DOHH2 (cell line): ENCODE data around the gene ISL2.
"Not testable (repeated sequence)": the region's sequence is repeated elsewhere in the genome, so short reads cannot be mapped to it uniquely, and the experiment has no call there.

Experiments used
- H3F3A ChIP-seq: fragments of 200-600 bp; sonication (generic), shearing (Covaris generic); 2 replicates; pipeline ENCODE4 v1.6.0; 2016; ENCODE audit warnings: antibody characterized with exemption, mild to moderate bottlenecking; ENCODE audit not compliant: control insufficient read depth, insufficient read depth
- H3K27ac ChIP-seq: fragments of 200-600 bp; sonication (generic); 2 replicates; pipeline ENCODE4 v1.5.1; 2014; ENCODE audit warnings: low read depth, mild to moderate bottlenecking, low read length, moderate library complexity
- H3K27me3 ChIP-seq: fragments of 200-600 bp; sonication (generic); 2 replicates; pipeline ENCODE4 v1.6.1; 2014; ENCODE audit warnings: mild to moderate bottlenecking, low read length, mixed read lengths; ENCODE audit not compliant: control insufficient read depth
- H3K36me3 ChIP-seq: fragments of 200-600 bp; sonication (generic); 2 replicates; pipeline ENCODE4 v1.6.1; 2014; ENCODE audit warnings: mild to moderate bottlenecking, low read length, moderate library complexity, mixed read lengths; ENCODE audit not compliant: control insufficient read depth
- H3K4me1 ChIP-seq: fragments of 200-600 bp; sonication (generic); 2 replicates; pipeline ENCODE4 v1.6.1; 2014; ENCODE audit warnings: mild to moderate bottlenecking, low read length, mixed read lengths; ENCODE audit not compliant: control insufficient read depth
- H3K4me2 ChIP-seq: fragments of 200-600 bp; sonication (generic); 2 replicates; pipeline ENCODE4 v1.6.0; 2014; ENCODE audit warnings: mild to moderate bottlenecking, low read length, moderate library complexity
- H3K4me3 ChIP-seq: fragments of 200-600 bp; sonication (generic); 2 replicates; pipeline ENCODE4 v1.5.1; 2014; ENCODE audit warnings: mild to moderate bottlenecking, low read length, mixed read lengths
- H3K79me2 ChIP-seq: fragments of 200-600 bp; sonication (generic); 2 replicates; pipeline ENCODE4 v1.6.1; 2014; ENCODE audit warnings: mild to moderate bottlenecking, low read length, mixed read lengths; ENCODE audit not compliant: control insufficient read depth
- H3K9me2 ChIP-seq: fragments of 200-600 bp; sonication (generic); replicated peaks from 2 replicates; pipeline ENCODE4 v1.6.1; 2014; ENCODE audit warnings: mild to moderate bottlenecking, low read length, mixed read lengths; ENCODE audit not compliant: control insufficient read depth
- H3K9me3 ChIP-seq: fragments of 200-600 bp; sonication (generic); 2 replicates; pipeline ENCODE4 v1.6.1; 2014; ENCODE audit warnings: antibody characterized with exemption, low read length, mixed read lengths; ENCODE audit not compliant: control insufficient read depth, insufficient read depth
- H4K20me1 ChIP-seq: fragments of 200-600 bp; sonication (generic); 2 replicates; pipeline ENCODE4 v1.6.0; 2014; ENCODE audit warnings: low read depth, mild to moderate bottlenecking, antibody characterized with exemption, low read length, moderate library complexity; ENCODE audit not compliant: control insufficient read depth, insufficient read depth
- CTCF ChIP-seq: fragments of 200-600 bp; sonication (generic); IDR thresholded peaks from one replicate; pipeline ENCODE4 v1.5.1; 2014; ENCODE audit warnings: antibody characterized with exemption, mild to moderate bottlenecking, low read depth, low read length; ENCODE audit not compliant: poor library complexity, severe bottlenecking
- EZH2phosphoT487 ChIP-seq: fragments of 200-600 bp; sonication (generic); IDR thresholded peaks from 2 replicates; pipeline ENCODE4 v1.6.1; 2017; ENCODE audit warnings: borderline replicate concordance, mild to moderate bottlenecking, antibody characterized with exemption, low read length, moderate library complexity, mixed read lengths

ISL2 gene

DNA sequence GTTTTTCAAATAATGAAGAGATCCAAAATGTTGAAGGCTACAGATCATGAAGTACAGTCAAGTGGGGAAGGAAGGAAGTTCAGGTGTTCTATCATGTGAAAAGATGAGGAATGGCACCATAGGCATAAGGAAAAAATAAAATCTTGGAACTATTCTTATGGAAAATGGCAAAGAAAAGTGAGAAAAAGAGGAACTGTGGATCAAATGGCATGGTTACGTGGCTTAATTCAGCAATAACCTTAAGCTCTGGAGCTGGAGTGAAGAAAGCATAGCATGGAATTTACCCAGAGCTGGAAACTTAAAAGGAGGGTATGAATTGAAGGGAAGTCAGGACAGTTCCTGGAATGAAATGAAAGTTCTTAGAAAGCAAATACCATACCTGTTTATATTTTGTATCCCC, 39.7 kb upstream of the ISL2 start:
- H3K27ac ChIP-seq, result no peak overlapping the region
- no peak for TF ChIP-seq CTCF
- TF ChIP-seq EZH2phosphoT487, result no peak
- no peaks in the 10 kb centered on the region; the same call in 1 of the 2 replicates for H3F3A ChIP-seq
- H4K20me1 ChIP-seq, result peaks cover 18% of the 10 kb centered on the region
- H3K4me2 ChIP-seq, result no peak overlapping the region
- no peak overlapping the region for H3K4me3 ChIP-seq
- H3K79me2 ChIP-seq, result peaks cover 96% of the 10 kb centered on the region
- peaks cover 6% of the 10 kb centered on the region for H3K36me3 ChIP-seq
- H3K27me3 ChIP-seq, result no peaks in the 10 kb centered on the region
- H3K4me1 ChIP-seq, result no peaks in the 10 kb centered on the region
- H3K9me3 ChIP-seq, result no peaks in the 10 kb centered on the region
- H3K9me2 ChIP-seq, result no peaks in the 10 kb centered on the region

GRCh38 chr15:76297951-76298350, 38.6 kb upstream of the ISL2 start:
- H3K9me2 ChIP-seq, H3K4me1 ChIP-seq, H3K9me3 ChIP-seq, H3F3A ChIP-seq, H3K27me3 ChIP-seq, H3K4me3 ChIP-seq, H3K36me3 ChIP-seq, H3K27ac ChIP-seq, H3K4me2 ChIP-seq: not testable (repeated sequence)
- H3K79me2 ChIP-seq, result peaks cover 96% of the 10 kb centered on the region
- peaks cover 18% of the 10 kb centered on the region for H4K20me1 ChIP-seq

- Histone ChIP-seq H3K27ac (no peak overlapping the region), H3K27me3 (no peaks in the 10 kb centered on the region), H3K9me2 (no peaks in the 10 kb centered on the region), H3K4me2 (no peak overlapping the region), H3K79me2 (peaks cover 96% of the 10 kb centered on the region), H3K9me3 (no peaks in the 10 kb centered on the region), H4K20me1 (peaks cover 23% of the 10 kb centered on the region), H3F3A (no peaks in the 10 kb centered on the region; the same call in 1 of the 2 replicates), H3K36me3 (0 out of 2 replicates have a peak, but pooled peaks cover 5% of the 10 kb centered on the region), H3K4me1 (no peaks in the 10 kb centered on the region), H3K4me3 (no peak overlapping the region)
- TF ChIP-seq EZH2phosphoT487, result no peak
Measured at GRCh38 chr15:76298986-76299385, 37.6 kb upstream of the ISL2 start.

GRCh38 chr15:76299786-76300185, 36.8 kb upstream of the ISL2 start:
- Histone ChIP-seq H3K36me3 (0 out of 2 replicates have a peak, but pooled peaks cover 7% of the 10 kb centered on the region), H3K9me2 (no peaks in the 10 kb centered on the region), H3K4me3 (no peak overlapping the region), H3K9me3 (no peaks in the 10 kb centered on the region), H3F3A (no peaks in the 10 kb centered on the region; the same call in 1 of the 2 replicates), H3K27me3 (no peaks in the 10 kb centered on the region), H4K20me1 (peaks cover 23% of the 10 kb centered on the region), H3K79me2 (peaks cover 96% of the 10 kb centered on the region), H3K27ac (no peak overlapping the region), H3K4me1 (no peaks in the 10 kb centered on the region), H3K4me2 (no peak overlapping the region)
- no peak for TF ChIP-seq EZH2phosphoT487
- TF ChIP-seq CTCF, result no peak
